GM23338 (cell line): ENCODE data around the gene PTGR3. TPM values are rescaled to one million over a fixed set of nuclear protein-coding genes. Genes with fewer than 3 reads are reported as not detected.

Source experiments
- ATAC-seq: fragments of 200-7000 bp; cut with Tn5 transposase; 3 replicates; pipeline ENCODE4 v1.9.1; 2020
- DNase-seq: peaks from one replicate; pipeline ENCODE4 v3.0.0-alpha.2; 2015; ENCODE audit warnings: low spot score
- H2AFZ ChIP-seq: fragments of 200-600 bp; sonication (generic); 2 replicates; pipeline ENCODE4 v1.8.0; 2016; ENCODE audit warnings: antibody characterized with exemption, mild to moderate bottlenecking, moderate library complexity
- H3F3A ChIP-seq: fragments of 200-600 bp; sonication (generic); replicated peaks from 2 replicates; pipeline ENCODE4 v1.8.0; 2017; ENCODE audit warnings: antibody characterized with exemption, mixed run types, low read depth
- H3K27ac ChIP-seq: fragments of 200-600 bp; sonication (generic); 2 replicates; pipeline ENCODE4 v1.6.1; 2016; ENCODE audit warnings: low read depth
- H3K27me3 ChIP-seq: fragments of 200-600 bp; sonication (generic); 2 replicates; pipeline ENCODE4 v1.8.0; 2016; ENCODE audit warnings: mild to moderate bottlenecking, mixed run types, moderate library complexity; ENCODE audit not compliant: insufficient read depth
- H3K36me3 ChIP-seq: fragments of 200-600 bp; sonication (generic); 2 replicates; pipeline ENCODE4 v1.8.0; 2016; ENCODE audit warnings: mild to moderate bottlenecking; ENCODE audit not compliant: insufficient read depth
- H3K4me1 ChIP-seq: fragments of 200-600 bp; sonication (generic); 2 replicates; pipeline ENCODE4 v1.8.0; 2016; ENCODE audit warnings: mild to moderate bottlenecking, moderate library complexity; ENCODE audit not compliant: insufficient read depth
- H3K4me2 ChIP-seq: fragments of 200-600 bp; sonication (generic); 2 replicates; pipeline ENCODE4 v1.7.1; 2017; ENCODE audit warnings: mixed run types
- H3K4me3 ChIP-seq: fragments of 200-600 bp; sonication (generic); 2 replicates; pipeline ENCODE4 v1.6.1; 2016; ENCODE audit warnings: mixed run types
- H3K79me2 ChIP-seq: fragments of 200-600 bp; sonication (generic); replicated peaks from 2 replicates; pipeline ENCODE4 v1.8.0; 2017; ENCODE audit warnings: mild to moderate bottlenecking; ENCODE audit not compliant: insufficient read depth
- H3K9me2 ChIP-seq: fragments of 200-600 bp; sonication (generic); 2 replicates; pipeline ENCODE4 v1.8.0; 2017; ENCODE audit not compliant: insufficient read depth
- H4K20me1 ChIP-seq: fragments of 200-600 bp; sonication (generic); replicated peaks from 2 replicates; pipeline ENCODE4 v1.8.0; 2017; ENCODE audit warnings: mild to moderate bottlenecking; ENCODE audit not compliant: insufficient read depth
- H3K27ac Mint-ChIP-seq: 2 replicates; pipeline ENCODE4 v1.8.0; 2020; ENCODE audit warnings: inconsistent platforms, mild to moderate bottlenecking, moderate library complexity, mixed read lengths
- H3K27me3 Mint-ChIP-seq: 3 replicates; pipeline ENCODE4 v1.8.0; 2022; ENCODE audit warnings: low read depth, mild to moderate bottlenecking, moderate library complexity, mixed read lengths, inconsistent platforms; ENCODE audit not compliant: insufficient read depth, poor library complexity
- H3K36me3 Mint-ChIP-seq: 3 replicates; pipeline ENCODE4 v1.8.0; 2021; ENCODE audit warnings: low read depth, mild to moderate bottlenecking, inconsistent platforms, moderate library complexity, mixed read lengths
- H3K4me1 Mint-ChIP-seq: 3 replicates; pipeline ENCODE4 v1.8.0; 2020; ENCODE audit warnings: mild to moderate bottlenecking, inconsistent platforms, mixed read lengths
- H3K4me3 Mint-ChIP-seq: 3 replicates; pipeline ENCODE4 v1.8.0; 2021; ENCODE audit warnings: moderate library complexity, mild to moderate bottlenecking, inconsistent platforms, mixed read lengths
- H3K9me3 Mint-ChIP-seq: 3 replicates; pipeline ENCODE4 v1.8.0; 2020; ENCODE audit warnings: moderate library complexity, mild to moderate bottlenecking, inconsistent platforms, mixed read lengths
- CREB1 ChIP-seq: fragments of 250-450 bp; sonication (Bioruptor Pico); IDR thresholded peaks from 2 replicates; pipeline ENCODE4 v1.5.0; 2020; ENCODE audit warnings: low read depth, mild to moderate bottlenecking, moderate library complexity
- EZH2 ChIP-seq: fragments of 200-600 bp; sonication (generic); IDR thresholded peaks from one replicate; pipeline ENCODE4 v1.8.0; 2017; ENCODE audit warnings: antibody characterized with exemption, mild to moderate bottlenecking, low read depth; ENCODE audit not compliant: unreplicated experiment
- EZH2phosphoT487 ChIP-seq: fragments of 200-600 bp; sonication (generic); IDR thresholded peaks from one replicate; pipeline ENCODE4 v1.8.1; 2018; ENCODE audit warnings: antibody characterized with exemption; ENCODE audit not compliant: unreplicated experiment
- JUNB ChIP-seq: IDR thresholded peaks from one replicate; pipeline ENCODE4 v1.6.1; 2016; ENCODE audit warnings: antibody characterized with exemption; ENCODE audit not compliant: unreplicated experiment
- NANOG ChIP-seq: IDR thresholded peaks from 2 replicates; pipeline ENCODE4 v1.6.1; 2016; ENCODE audit warnings: antibody characterized with exemption, borderline replicate concordance
- POLR2AphosphoS5 ChIP-seq: IDR thresholded peaks from 2 replicates; pipeline ENCODE4 v1.6.1; 2016; ENCODE audit warnings: antibody characterized with exemption, low read depth
- STAT1 ChIP-seq: IDR thresholded peaks from one replicate; pipeline ENCODE4 v1.6.1; 2016; ENCODE audit warnings: antibody characterized with exemption; ENCODE audit not compliant: unreplicated experiment
- ZNF114 ChIP-seq: fragments of 250-450 bp; sonication (Bioruptor Pico); IDR thresholded peaks from 2 replicates; pipeline ENCODE4 v1.5.0; 2020; ENCODE audit warnings: mild to moderate bottlenecking, moderate library complexity
- ZNF331 ChIP-seq: fragments of 250-450 bp; sonication (Bioruptor Pico); IDR thresholded peaks from 2 replicates; pipeline ENCODE4 v1.5.0; 2020; ENCODE audit warnings: low read depth, mild to moderate bottlenecking, moderate library complexity
- ZNF462 ChIP-seq: fragments of 250-450 bp; sonication (Bioruptor Pico); IDR thresholded peaks from 2 replicates; pipeline ENCODE4 v1.5.0; 2020; ENCODE audit warnings: mild to moderate bottlenecking, moderate library complexity
- polyA plus RNA-seq: library from polyadenylated mRNA; unstranded; fragments of >200 nt; fragmentation: Nextera tagmentation; extraction: Ambion mirVana; gene quantifications from 2 replicates; pipeline ENCODE4 v1.2.1, GENCODE V29; 2016
- total RNA-seq: library from RNA; depleted of rRNA; stranded (reverse); fragments of >200 nt; shearing (Covaris generic); gene quantifications from 2 replicates; pipeline ENCODE4 v1.2.3, GENCODE V29; 2014
- TF ChIP-seq, protein P1 (sequence below), 2 experiments: fragments of 200-600 bp in 1 of 2; sonication (generic) in 1 of 2; conservative IDR thresholded peaks; 2 replicates each; pipeline versions ENCODE4 v1.5.1 to v1.6.1; 2016 to 2017; ENCODE audit warnings: antibody characterized with exemption in 2 of 2, low read depth in 2 of 2, mild to moderate bottlenecking in 2 of 2, moderate library complexity in 1 of 2
- TF ChIP-seq, protein P2 (sequence below): IDR thresholded peaks from one replicate; pipeline ENCODE4 v1.6.1; 2018; ENCODE audit warnings: antibody characterized with exemption; ENCODE audit not compliant: unreplicated experiment
- TF ChIP-seq, protein P3 (sequence below): IDR thresholded peaks from 2 replicates; pipeline ENCODE4 v1.6.1; 2016; ENCODE audit warnings: antibody characterized with exemption

The PTGR3 gene
- total and polyA plus RNA-seq, 2 experiments from 2014 or later, result 0.84 to 1.5 TPM

DNA sequence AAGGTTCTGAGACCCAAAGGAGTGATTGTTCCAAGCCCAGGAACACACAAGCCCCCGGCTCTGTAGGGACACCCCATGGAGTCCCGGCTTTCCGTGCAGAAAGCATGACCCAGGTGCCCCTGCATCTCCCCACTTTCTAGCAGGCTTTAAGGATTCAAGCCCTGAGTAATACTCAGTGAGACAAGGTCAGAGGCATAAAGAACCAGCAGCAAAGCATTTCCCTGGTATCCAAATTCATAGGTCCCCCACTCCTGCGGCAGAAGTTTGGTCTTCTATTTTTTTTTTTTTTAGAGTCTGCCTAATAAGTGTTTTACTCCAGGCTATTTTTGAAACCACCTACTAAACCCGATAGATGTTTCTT lies 18.0 kb upstream of the PTGR3 start:
- Mint-ChIP-seq H3K36me3 (no peaks in the 10 kb centered on the region), H3K4me1 (0 out of 3 replicates have a peak, but pooled peaks cover 3% of the 10 kb centered on the region), H3K27me3 (peaks cover 2% of the 10 kb centered on the region), H3K9me3 (no peaks in the 10 kb centered on the region), H3K27ac (no peak overlapping the region), H3K4me3 (no peak overlapping the region)
- H3K4me2 ChIP-seq, result no peak overlapping the region
- TF ChIP-seq ZNF114 (CRISPR knock-in tag), result no peak
- no peak for TF ChIP-seq NANOG
- TF ChIP-seq JUNB, result no peak
- no peak for TF ChIP-seq STAT1
- no peak for TF ChIP-seq CREB1
- no peak for TF ChIP-seq ZNF331
- no peak for TF ChIP-seq EZH2phosphoT487
- TF ChIP-seq, protein P1, sequence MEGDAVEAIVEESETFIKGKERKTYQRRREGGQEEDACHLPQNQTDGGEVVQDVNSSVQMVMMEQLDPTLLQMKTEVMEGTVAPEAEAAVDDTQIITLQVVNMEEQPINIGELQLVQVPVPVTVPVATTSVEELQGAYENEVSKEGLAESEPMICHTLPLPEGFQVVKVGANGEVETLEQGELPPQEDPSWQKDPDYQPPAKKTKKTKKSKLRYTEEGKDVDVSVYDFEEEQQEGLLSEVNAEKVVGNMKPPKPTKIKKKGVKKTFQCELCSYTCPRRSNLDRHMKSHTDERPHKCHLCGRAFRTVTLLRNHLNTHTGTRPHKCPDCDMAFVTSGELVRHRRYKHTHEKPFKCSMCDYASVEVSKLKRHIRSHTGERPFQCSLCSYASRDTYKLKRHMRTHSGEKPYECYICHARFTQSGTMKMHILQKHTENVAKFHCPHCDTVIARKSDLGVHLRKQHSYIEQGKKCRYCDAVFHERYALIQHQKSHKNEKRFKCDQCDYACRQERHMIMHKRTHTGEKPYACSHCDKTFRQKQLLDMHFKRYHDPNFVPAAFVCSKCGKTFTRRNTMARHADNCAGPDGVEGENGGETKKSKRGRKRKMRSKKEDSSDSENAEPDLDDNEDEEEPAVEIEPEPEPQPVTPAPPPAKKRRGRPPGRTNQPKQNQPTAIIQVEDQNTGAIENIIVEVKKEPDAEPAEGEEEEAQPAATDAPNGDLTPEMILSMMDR (conservative IDR thresholded peaks at IDR 0.05; ENCODE audit: low read depth in 2 of 2), result no peak
- no peak for TF ChIP-seq EZH2
- no peak for TF ChIP-seq POLR2AphosphoS5
- TF ChIP-seq ZNF462 (CRISPR knock-in tag), result no peak
- TF ChIP-seq, protein P2, sequence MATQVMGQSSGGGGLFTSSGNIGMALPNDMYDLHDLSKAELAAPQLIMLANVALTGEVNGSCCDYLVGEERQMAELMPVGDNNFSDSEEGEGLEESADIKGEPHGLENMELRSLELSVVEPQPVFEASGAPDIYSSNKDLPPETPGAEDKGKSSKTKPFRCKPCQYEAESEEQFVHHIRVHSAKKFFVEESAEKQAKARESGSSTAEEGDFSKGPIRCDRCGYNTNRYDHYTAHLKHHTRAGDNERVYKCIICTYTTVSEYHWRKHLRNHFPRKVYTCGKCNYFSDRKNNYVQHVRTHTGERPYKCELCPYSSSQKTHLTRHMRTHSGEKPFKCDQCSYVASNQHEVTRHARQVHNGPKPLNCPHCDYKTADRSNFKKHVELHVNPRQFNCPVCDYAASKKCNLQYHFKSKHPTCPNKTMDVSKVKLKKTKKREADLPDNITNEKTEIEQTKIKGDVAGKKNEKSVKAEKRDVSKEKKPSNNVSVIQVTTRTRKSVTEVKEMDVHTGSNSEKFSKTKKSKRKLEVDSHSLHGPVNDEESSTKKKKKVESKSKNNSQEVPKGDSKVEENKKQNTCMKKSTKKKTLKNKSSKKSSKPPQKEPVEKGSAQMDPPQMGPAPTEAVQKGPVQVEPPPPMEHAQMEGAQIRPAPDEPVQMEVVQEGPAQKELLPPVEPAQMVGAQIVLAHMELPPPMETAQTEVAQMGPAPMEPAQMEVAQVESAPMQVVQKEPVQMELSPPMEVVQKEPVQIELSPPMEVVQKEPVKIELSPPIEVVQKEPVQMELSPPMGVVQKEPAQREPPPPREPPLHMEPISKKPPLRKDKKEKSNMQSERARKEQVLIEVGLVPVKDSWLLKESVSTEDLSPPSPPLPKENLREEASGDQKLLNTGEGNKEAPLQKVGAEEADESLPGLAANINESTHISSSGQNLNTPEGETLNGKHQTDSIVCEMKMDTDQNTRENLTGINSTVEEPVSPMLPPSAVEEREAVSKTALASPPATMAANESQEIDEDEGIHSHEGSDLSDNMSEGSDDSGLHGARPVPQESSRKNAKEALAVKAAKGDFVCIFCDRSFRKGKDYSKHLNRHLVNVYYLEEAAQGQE, result no peak
- TF ChIP-seq, protein P3, sequence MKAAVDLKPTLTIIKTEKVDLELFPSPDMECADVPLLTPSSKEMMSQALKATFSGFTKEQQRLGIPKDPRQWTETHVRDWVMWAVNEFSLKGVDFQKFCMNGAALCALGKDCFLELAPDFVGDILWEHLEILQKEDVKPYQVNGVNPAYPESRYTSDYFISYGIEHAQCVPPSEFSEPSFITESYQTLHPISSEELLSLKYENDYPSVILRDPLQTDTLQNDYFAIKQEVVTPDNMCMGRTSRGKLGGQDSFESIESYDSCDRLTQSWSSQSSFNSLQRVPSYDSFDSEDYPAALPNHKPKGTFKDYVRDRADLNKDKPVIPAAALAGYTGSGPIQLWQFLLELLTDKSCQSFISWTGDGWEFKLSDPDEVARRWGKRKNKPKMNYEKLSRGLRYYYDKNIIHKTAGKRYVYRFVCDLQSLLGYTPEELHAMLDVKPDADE, result no peak
- H4K20me1 ChIP-seq, result no peaks in the 10 kb centered on the region
- H3K27ac ChIP-seq, result no peak overlapping the region
- DNase-seq (no peak), ATAC-seq (no peak)
- no peaks in the 10 kb centered on the region for H3K36me3 ChIP-seq
- no peaks in the 10 kb centered on the region for H3K4me1 ChIP-seq
- no peak overlapping the region for H3K4me3 ChIP-seq
- H3K9me2 ChIP-seq, result no peaks in the 10 kb centered on the region
- no peak overlapping the region for H2AFZ ChIP-seq
- H3K27me3 ChIP-seq, result no peaks in the 10 kb centered on the region
- no peaks in the 10 kb centered on the region for H3K79me2 ChIP-seq
- H3F3A ChIP-seq, result no peaks in the 10 kb centered on the region
